ENCODE data around the gene SHC3. TPM values are rescaled to one million over a fixed set of nuclear protein-coding genes. Genes with fewer than 3 reads are reported as not detected.

Gene SHC3
- total RNA-seq, 1 donor from 2014 or later, result 5.1 TPM

DNA sequence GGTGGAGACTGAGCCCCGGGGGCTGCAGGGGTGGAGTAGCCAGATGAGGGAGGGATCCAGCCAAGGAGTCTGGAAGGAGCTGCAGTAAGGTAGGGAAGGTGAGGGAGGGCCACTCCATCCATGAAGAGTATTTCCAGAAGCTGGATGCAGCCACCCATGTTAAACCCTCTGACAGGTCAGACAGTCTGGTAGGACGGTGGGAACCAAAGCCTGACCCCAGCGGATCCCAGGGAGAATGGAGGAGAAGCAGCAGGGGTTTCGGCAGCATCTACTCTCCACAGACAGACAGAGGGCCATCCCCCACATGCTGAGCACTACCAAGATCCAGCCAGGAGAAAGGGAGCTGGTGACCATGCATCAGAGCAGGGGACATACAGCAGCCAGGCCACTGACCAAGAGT lies 209.8 kb downstream of the SHC3 start:
- no peak overlapping the region for H3K4me3 ChIP-seq (ENCODE audit: low read depth, low read length)
- DNase-seq (ENCODE audit: low read depth), result no peak
- TF ChIP-seq, protein P1, sequence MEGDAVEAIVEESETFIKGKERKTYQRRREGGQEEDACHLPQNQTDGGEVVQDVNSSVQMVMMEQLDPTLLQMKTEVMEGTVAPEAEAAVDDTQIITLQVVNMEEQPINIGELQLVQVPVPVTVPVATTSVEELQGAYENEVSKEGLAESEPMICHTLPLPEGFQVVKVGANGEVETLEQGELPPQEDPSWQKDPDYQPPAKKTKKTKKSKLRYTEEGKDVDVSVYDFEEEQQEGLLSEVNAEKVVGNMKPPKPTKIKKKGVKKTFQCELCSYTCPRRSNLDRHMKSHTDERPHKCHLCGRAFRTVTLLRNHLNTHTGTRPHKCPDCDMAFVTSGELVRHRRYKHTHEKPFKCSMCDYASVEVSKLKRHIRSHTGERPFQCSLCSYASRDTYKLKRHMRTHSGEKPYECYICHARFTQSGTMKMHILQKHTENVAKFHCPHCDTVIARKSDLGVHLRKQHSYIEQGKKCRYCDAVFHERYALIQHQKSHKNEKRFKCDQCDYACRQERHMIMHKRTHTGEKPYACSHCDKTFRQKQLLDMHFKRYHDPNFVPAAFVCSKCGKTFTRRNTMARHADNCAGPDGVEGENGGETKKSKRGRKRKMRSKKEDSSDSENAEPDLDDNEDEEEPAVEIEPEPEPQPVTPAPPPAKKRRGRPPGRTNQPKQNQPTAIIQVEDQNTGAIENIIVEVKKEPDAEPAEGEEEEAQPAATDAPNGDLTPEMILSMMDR (conservative IDR thresholded peaks at IDR 0.05; ENCODE audit: low read depth, low read length), result no peak

DNA sequence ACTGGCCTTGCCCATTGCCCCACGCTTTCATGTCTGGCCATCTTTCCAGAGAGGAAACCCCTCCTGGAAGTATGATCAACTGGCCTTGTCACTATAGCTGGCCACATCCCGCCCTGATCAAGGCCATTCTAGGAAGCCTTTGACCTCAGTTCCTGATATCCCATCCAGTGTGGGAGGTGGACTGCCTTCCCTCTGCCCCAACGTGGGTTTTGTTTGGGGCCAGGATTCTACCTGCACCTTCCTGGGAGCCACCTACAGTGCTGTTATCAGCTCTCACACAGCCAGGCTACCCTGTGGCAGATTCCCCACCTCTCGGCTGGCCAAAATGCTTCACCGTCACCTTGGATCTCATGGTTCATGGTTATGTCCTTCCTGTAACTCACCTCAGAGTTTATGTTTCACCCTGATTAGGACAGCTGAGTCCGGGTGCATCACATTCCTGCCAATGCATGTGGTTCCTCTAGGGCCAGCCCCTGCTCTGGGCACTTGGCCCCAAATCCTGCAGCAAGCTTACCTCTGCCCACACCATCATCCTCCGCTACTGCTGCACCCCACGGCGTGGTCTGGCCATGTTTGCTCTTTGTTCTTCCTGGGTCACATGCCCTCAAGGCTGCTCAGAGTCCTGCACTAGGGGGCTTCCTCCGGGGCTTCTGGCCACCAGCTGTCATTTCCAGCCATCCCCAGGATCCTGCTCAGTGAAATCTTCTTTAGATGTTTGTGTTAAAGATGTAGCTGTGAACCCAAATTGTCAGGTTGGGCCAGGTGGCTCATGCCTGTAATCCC lies 211.5 kb downstream of the SHC3 start:
- TF ChIP-seq, protein P1 (conservative IDR thresholded peaks at IDR 0.05; ENCODE audit: low read depth, low read length), result no peak
- DNase-seq (ENCODE audit: low read depth), result no peak
- H3K4me3 ChIP-seq (ENCODE audit: low read depth, low read length), result no peak overlapping the region

DNA sequence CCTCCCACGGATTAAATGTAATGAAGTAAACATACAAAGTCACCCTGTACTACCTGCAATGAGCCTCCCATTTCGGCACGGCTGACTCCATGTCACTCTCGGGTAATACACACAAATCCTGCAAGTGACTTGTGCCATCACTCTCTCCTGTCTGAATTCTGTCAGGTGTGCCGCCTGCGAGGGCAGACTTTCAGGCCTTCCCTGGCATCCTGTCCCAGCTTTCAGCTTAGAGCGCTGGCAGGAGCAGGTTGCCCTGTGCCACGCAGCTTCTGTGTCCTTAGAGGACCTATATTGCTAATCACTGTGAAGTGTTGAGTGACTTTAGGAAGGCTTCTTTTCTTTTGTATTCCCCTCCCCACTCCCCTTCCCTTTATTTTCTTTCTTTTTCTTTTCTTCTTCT lies 213.1 kb downstream of the SHC3 start:
- H3K4me3 ChIP-seq (ENCODE audit: low read depth, low read length), result no peak overlapping the region
- TF ChIP-seq, protein P1 (conservative IDR thresholded peaks at IDR 0.05; ENCODE audit: low read depth, low read length), result no peak
- DNase-seq (ENCODE audit: low read depth), result no peak

DNA sequence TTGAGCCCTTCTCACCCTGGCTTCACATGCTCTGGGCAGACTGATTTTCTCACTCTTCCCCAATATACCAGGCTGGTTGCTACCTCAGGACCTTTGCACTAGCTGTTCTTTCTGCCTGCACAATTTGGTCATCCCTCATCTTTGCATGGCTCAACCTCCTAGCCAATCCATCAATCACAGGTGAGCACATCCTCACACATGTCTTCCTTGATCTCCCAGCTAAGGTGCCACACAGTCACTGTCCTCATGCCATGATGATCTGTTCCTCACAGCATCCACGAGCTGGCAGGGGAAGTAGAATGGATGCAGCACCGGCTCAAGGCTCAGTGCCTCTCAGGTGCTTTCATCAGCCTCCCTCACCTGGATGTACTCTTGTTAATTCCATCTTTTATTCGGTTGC lies 218.0 kb downstream of the SHC3 start:
- TF ChIP-seq, protein P1 (conservative IDR thresholded peaks at IDR 0.05; ENCODE audit: low read depth, low read length), result no peak
- no peak overlapping the region for H3K4me3 ChIP-seq (ENCODE audit: low read depth, low read length)

DNA sequence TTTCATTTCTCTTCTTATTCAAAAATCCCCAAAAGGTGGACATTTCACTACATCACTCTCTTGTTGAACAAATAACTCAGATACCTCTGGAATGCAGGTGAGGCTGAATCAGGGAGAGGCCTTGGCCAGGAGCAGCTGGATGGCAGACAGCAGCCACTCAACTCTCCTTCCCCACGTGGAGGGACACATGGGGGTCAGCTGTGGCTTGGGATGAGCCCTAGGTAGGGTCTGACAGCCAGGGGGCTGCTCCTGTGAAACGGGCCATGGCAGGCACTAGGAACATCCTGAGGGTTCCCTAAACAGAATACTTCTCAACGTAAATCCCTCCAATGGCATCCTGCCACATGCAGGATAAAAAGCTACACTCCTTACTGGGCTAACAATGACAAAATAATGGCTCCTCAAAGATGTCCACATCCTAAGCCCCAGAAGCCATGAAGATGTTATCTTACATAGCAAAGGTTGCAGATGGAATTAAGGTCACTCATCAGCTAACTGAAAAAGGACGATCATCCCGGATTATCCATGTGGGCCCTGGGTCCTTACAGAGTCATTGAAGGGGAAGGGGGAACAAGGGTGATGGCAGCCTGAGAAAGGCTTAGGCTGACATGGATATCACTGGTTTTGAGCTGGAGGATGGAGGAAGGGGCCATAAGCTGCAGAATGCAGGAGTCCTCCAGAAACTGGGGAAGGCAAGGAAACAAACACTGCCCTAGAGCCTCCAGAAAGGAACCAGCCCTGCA lies 218.7 kb downstream of the SHC3 start:
- DNase-seq (ENCODE audit: low read depth), result no peak
- H3K4me3 ChIP-seq (ENCODE audit: low read depth, low read length), result no peak overlapping the region
- TF ChIP-seq, protein P1 (conservative IDR thresholded peaks at IDR 0.05; ENCODE audit: low read depth, low read length), result no peak

More for the DNA sequence above, 218.0 kb downstream of the SHC3 start:
- no peak for DNase-seq (ENCODE audit: low read depth)

DNA sequence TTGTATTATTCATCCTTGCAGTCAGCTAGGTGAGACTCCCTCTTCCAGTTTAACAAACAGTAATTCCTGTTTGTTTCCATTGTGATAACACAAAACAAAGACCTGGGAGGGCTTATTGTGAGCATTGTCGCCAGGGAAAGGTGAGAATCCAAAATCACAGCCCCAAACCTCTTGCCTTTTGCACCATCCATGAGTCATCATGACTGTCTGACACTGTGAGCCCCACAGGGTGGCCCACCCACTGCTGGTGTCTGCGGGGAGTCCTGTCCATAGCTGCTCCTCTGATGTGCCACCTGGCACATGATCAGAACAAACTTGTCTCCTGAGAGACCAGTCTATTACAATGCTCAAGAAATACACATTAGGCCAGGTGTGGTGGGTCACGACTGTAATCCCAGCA lies 221.1 kb downstream of the SHC3 start:
- DNase-seq (ENCODE audit: low read depth), result no peak
- TF ChIP-seq, protein P1 (conservative IDR thresholded peaks at IDR 0.05; ENCODE audit: low read depth, low read length), result no peak
- no peak overlapping the region for H3K4me3 ChIP-seq (ENCODE audit: low read depth, low read length)

Other genes starting within 250 kb of the SHC3 start
- gene S1PR3, start 187.3 kb downstream of the SHC3 start, total RNA-seq, result 2.6 and 4.2 TPM in 2 replicates
- 414 and 790 TPM in 2 replicates for gene CKS2, start 132.4 kb upstream of the SHC3 start, total RNA-seq
- gene SECISBP2, start 139.7 kb upstream of the SHC3 start, total RNA-seq, result 32.3 and 38.8 TPM in 2 replicates